ENCODE results near the gene SETBP1. TPM values are rescaled to one million over a fixed set of nuclear protein-coding genes. Genes with fewer than 3 reads are reported as not detected.

SETBP1 gene
- total RNA-seq, 1 donor from 2014 or later = 83.3 TPM

- Mint-ChIP-seq H3K27ac (ENCODE audit: unreplicated experiment) (no peak overlapping the region), H3K9me3 (ENCODE audit: unreplicated experiment) (no peaks in the 10 kb centered on the region), H3K27me3 (ENCODE audit: unreplicated experiment) (peaks cover 4% of the 10 kb centered on the region), H3K36me3 (ENCODE audit: unreplicated experiment) (peaks cover 7% of the 10 kb centered on the region), H3K4me3 (ENCODE audit: unreplicated experiment) (no peak overlapping the region), H3K4me1 (ENCODE audit: low read depth, unreplicated experiment) (peaks cover 23% of the 10 kb centered on the region)
- no peak for TF ChIP-seq CTCF (IDR thresholded peaks at IDR 0.05; ENCODE audit: partially characterized antibody, unreplicated experiment)
- DNase-seq = no peak
Observed at GRCh38 chr18:45009756-45010155, 329.1 kb downstream of the SETBP1 start.

- peaks cover 4% of the 10 kb centered on the region for H3K27me3 Mint-ChIP-seq (ENCODE audit: unreplicated experiment)
- TF ChIP-seq CTCF (IDR thresholded peaks at IDR 0.05; ENCODE audit: partially characterized antibody, unreplicated experiment) = no peak
- no peak overlapping the region for H3K4me3 Mint-ChIP-seq (ENCODE audit: unreplicated experiment)
- no peak for DNase-seq
- H3K27ac Mint-ChIP-seq (ENCODE audit: unreplicated experiment) = no peak overlapping the region
- H3K36me3 Mint-ChIP-seq (ENCODE audit: unreplicated experiment) = peaks cover 5% of the 10 kb centered on the region
- peaks cover 3% of the 10 kb centered on the region for H3K9me3 Mint-ChIP-seq (ENCODE audit: unreplicated experiment)
- H3K4me1 Mint-ChIP-seq (ENCODE audit: low read depth, unreplicated experiment) = peaks cover 42% of the 10 kb centered on the region
Observed at GRCh38 chr18:45012286-45012685, 331.6 kb downstream of the SETBP1 start.

GRCh38 chr18:45014047-45014501 is 333.4 kb downstream of the SETBP1 start:
- Mint-ChIP-seq H3K27ac (ENCODE audit: unreplicated experiment) (peak overlapping the region; percentile 62), H3K27me3 (ENCODE audit: unreplicated experiment) (peaks cover 4% of the 10 kb centered on the region)

GRCh38 chr18:45015788-45016128 is 335.1 kb downstream of the SETBP1 start:
- Mint-ChIP-seq H3K27me3 (ENCODE audit: unreplicated experiment) (peaks cover 2% of the 10 kb centered on the region), H3K4me1 (ENCODE audit: low read depth, unreplicated experiment) (peaks cover 42% of the 10 kb centered on the region), H3K27ac (ENCODE audit: unreplicated experiment) (peak overlapping the region; percentile 96), H3K4me3 (ENCODE audit: unreplicated experiment) (no peak overlapping the region), H3K36me3 (ENCODE audit: unreplicated experiment) (no peaks in the 10 kb centered on the region), H3K9me3 (ENCODE audit: unreplicated experiment) (peaks cover 3% of the 10 kb centered on the region)
- no peak for TF ChIP-seq CTCF (IDR thresholded peaks at IDR 0.05; ENCODE audit: partially characterized antibody, unreplicated experiment)
- DNase-seq = no peak

More at GRCh38 chr18:45014047-45014501, 333.4 kb downstream of the SETBP1 start:
- H3K9me3 Mint-ChIP-seq (ENCODE audit: unreplicated experiment) = peaks cover 3% of the 10 kb centered on the region
- TF ChIP-seq CTCF (IDR thresholded peaks at IDR 0.05; ENCODE audit: partially characterized antibody, unreplicated experiment) = no peak
- H3K36me3 Mint-ChIP-seq (ENCODE audit: unreplicated experiment) = no peaks in the 10 kb centered on the region
- peaks cover 44% of the 10 kb centered on the region for H3K4me1 Mint-ChIP-seq (ENCODE audit: low read depth, unreplicated experiment)
- DNase-seq = no peak
- H3K4me3 Mint-ChIP-seq (ENCODE audit: unreplicated experiment) = no peak overlapping the region

GRCh38 chr18:45019469-45019868 is 338.8 kb downstream of the SETBP1 start:
- Mint-ChIP-seq H3K4me1 (ENCODE audit: low read depth, unreplicated experiment) (peaks cover 23% of the 10 kb centered on the region), H3K36me3 (ENCODE audit: unreplicated experiment) (no peaks in the 10 kb centered on the region), H3K27me3 (ENCODE audit: unreplicated experiment) (peaks cover 2% of the 10 kb centered on the region), H3K4me3 (ENCODE audit: unreplicated experiment) (no peak overlapping the region), H3K9me3 (ENCODE audit: unreplicated experiment) (peaks cover 3% of the 10 kb centered on the region), H3K27ac (ENCODE audit: unreplicated experiment) (no peak overlapping the region)
- DNase-seq = no peak
- no peak for TF ChIP-seq CTCF (IDR thresholded peaks at IDR 0.05; ENCODE audit: partially characterized antibody, unreplicated experiment)

Data from glutamatergic neuron (in vitro differentiated cells).